Endothelial cell of umbilical vein (primary cell): ENCODE results near the gene DNAJC16. TPM values are rescaled to one million over a fixed set of nuclear protein-coding genes. Genes with fewer than 3 reads are reported as not detected.
"Not testable (repeated sequence)": the region's sequence is repeated elsewhere in the genome, so short reads cannot be mapped to it uniquely, and the experiment has no call there.

Experiments used
- BruUV-seq: library from RNA; stranded (reverse); fragments of 400-500 nt; replicated peaks from 2 replicates; lab custom pipeline; 2021; lab: Mats Ljungman, UMichigan
- CTCF ChIA-PET: fragments of 300-600, 350-600 bp; sonication (Branson Sonifier 250); formaldehyde crosslinking; loops from one replicate; lab custom pipeline; 2021; ENCODE audit warnings: antibody characterized with exemption, inconsistent platforms; lab: Charles Lee
- POLR2A ChIA-PET: fragments of 300-600, 350-600 bp; sonication (Branson Sonifier 250); formaldehyde crosslinking; loops from one replicate; lab custom pipeline; 2021; ENCODE audit warnings: antibody characterized with exemption, inconsistent platforms; lab: Charles Lee
- DNase-seq: peaks from one replicate; pipeline ENCODE4 v3.0.0-alpha.2; 2011; ENCODE audit warnings: low read depth, low spot score
- FAIRE-seq: peaks from 2 replicates; lab custom pipeline; 2011; peaks lifted over from hg19 to GRCh38; lab: Jason Lieb, UNC
- H2AFZ ChIP-seq: 2 replicates; pipeline ENCODE4 v1.6.0; 2012; ENCODE audit warnings: low read depth, low read length, control low read depth, inconsistent platforms
- H3K27ac ChIP-seq: 2 replicates; pipeline ENCODE4 v1.5.1; 2011; ENCODE audit warnings: low read depth, mild to moderate bottlenecking, control low read depth, low read length, moderate library complexity; ENCODE audit not compliant: insufficient read depth
- H3K27me3 ChIP-seq, 2 experiments: 2 replicates each; pipeline versions ENCODE4 v1.6.0 to v1.6.1; 2011; ENCODE audit warnings: low read length in 2 of 2, mixed read lengths in 1 of 2; ENCODE audit not compliant: control insufficient read depth in 2 of 2, insufficient read depth in 2 of 2
- H3K36me3 ChIP-seq, 2 experiments: 2 replicates in 1 of 2; 3 replicates in 1 of 2; pipeline ENCODE4 v1.5.1; 2011; ENCODE audit warnings: low read length in 2 of 2, mild to moderate bottlenecking in 1 of 2, moderate library complexity in 1 of 2; ENCODE audit not compliant: control insufficient read depth in 2 of 2, insufficient read depth in 2 of 2; ENCODE audit errors: extremely low read depth in 1 of 2
- H3K4me1 ChIP-seq: 3 replicates; pipeline ENCODE4 v1.5.1; 2011; ENCODE audit warnings: mild to moderate bottlenecking, low read length; ENCODE audit not compliant: control insufficient read depth, insufficient read depth; ENCODE audit errors: extremely low read depth
- H3K4me2 ChIP-seq: 2 replicates; pipeline ENCODE4 v1.6.1; 2011; ENCODE audit warnings: low read length, control low read depth, mixed read lengths; ENCODE audit not compliant: insufficient read depth
- H3K4me3 ChIP-seq, 3 experiments: fragments of 200-600 bp in 1 of 3; sonication (generic), shearing (Covaris generic) in 1 of 3; replicated peaks in 1 of 3; 2 replicates each; pipeline ENCODE4 v1.5.1; 2011 to 2016; ENCODE audit warnings: control low read depth in 3 of 3, low read length in 3 of 3, mild to moderate bottlenecking in 2 of 3, inconsistent platforms in 1 of 3, low read depth in 1 of 3, moderate library complexity in 1 of 3; ENCODE audit not compliant: insufficient read depth in 1 of 3
- H3K79me2 ChIP-seq: 2 replicates; pipeline ENCODE4 v1.6.0; 2012; ENCODE audit warnings: low read length, inconsistent platforms; ENCODE audit not compliant: control insufficient read depth, insufficient read depth
- H3K9ac ChIP-seq: replicated peaks from 2 replicates; pipeline ENCODE3; 2011; ENCODE audit warnings: low read length, control low read depth; ENCODE audit not compliant: insufficient read depth; ENCODE audit errors: extremely low read depth
- H3K9me1 ChIP-seq: replicated peaks from 3 replicates; pipeline ENCODE4 v1.6.0; 2011; ENCODE audit warnings: mild to moderate bottlenecking, low read length; ENCODE audit not compliant: control insufficient read depth, insufficient read depth; ENCODE audit errors: extremely low read depth
- H3K9me3 ChIP-seq: replicated peaks from 2 replicates; pipeline ENCODE4 v1.5.1; 2012; ENCODE audit warnings: low read length, inconsistent platforms; ENCODE audit not compliant: control insufficient read depth, insufficient read depth
- H4K20me1 ChIP-seq: replicated peaks from 2 replicates; pipeline ENCODE3; 2011; ENCODE audit warnings: mild to moderate bottlenecking, low read length; ENCODE audit not compliant: control insufficient read depth, insufficient read depth; ENCODE audit errors: extremely low read depth
- CTCF ChIP-seq, 2 donors: IDR thresholded peaks; 1 replicate in 1 of 2; 2 replicates in 1 of 2; pipeline ENCODE4 v1.5.1; 2011; ENCODE audit warnings: low read length in 2 of 2, mild to moderate bottlenecking in 2 of 2, moderate library complexity in 2 of 2, control low read depth in 1 of 2, inconsistent platforms in 1 of 2, low read depth in 1 of 2; ENCODE audit not compliant: insufficient read depth in 1 of 2; ENCODE audit errors: extremely low read depth in 1 of 2
- EZH2 ChIP-seq: IDR thresholded peaks from 2 replicates; pipeline ENCODE4 v1.6.1; 2012; ENCODE audit warnings: borderline replicate concordance, low read depth, mild to moderate bottlenecking, moderate library complexity, low read length, inconsistent platforms; ENCODE audit not compliant: severe bottlenecking
- FOS ChIP-seq: IDR thresholded peaks from 2 replicates; pipeline ENCODE4 v1.6.1; 2011; ENCODE audit warnings: mild to moderate bottlenecking, low read length, moderate library complexity, borderline replicate concordance; ENCODE audit not compliant: insufficient read depth
- GATA2 ChIP-seq: IDR thresholded peaks from 2 replicates; pipeline ENCODE4 v1.7.0; 2011; ENCODE audit warnings: low read depth, mild to moderate bottlenecking, moderate library complexity, mixed read lengths, low read length; ENCODE audit not compliant: insufficient read length, insufficient read depth
- JUN ChIP-seq: IDR thresholded peaks from 2 replicates; pipeline ENCODE4 v1.6.1; 2011; ENCODE audit warnings: borderline replicate concordance, low read depth; ENCODE audit not compliant: insufficient read length, insufficient read depth
- MAX ChIP-seq: IDR thresholded peaks from 2 replicates; pipeline ENCODE4 v1.6.1; 2011; ENCODE audit not compliant: insufficient read depth, insufficient read length
- MYC ChIP-seq: IDR thresholded peaks from one replicate; pipeline ENCODE4 v1.6.1; 2011; ENCODE audit warnings: mild to moderate bottlenecking, low read depth, low read length
- POLR2A ChIP-seq: IDR thresholded peaks from 2 replicates; pipeline ENCODE4 v1.6.1; 2012; ENCODE audit warnings: low read depth, mild to moderate bottlenecking, control low read depth, low read length
- POLR2AphosphoS5 ChIP-seq: IDR thresholded peaks from 2 replicates; pipeline ENCODE4 v1.6.1; 2012; ENCODE audit warnings: low read depth, mild to moderate bottlenecking, control low read depth, low read length, moderate library complexity; ENCODE audit not compliant: insufficient read depth
- dilution Hi-C: fragments of 300-500 bp; cut with MboI; formaldehyde crosslinking; loops from one replicate; pipeline ENCODE4 v1.15.0; 2019; ENCODE audit warnings: low sequenced_read_pairs; ENCODE audit not compliant: extremely low pct_ligation_motif_present
- intact Hi-C: fragments of 100-400 bp; cut with micrococcal nuclease; formaldehyde crosslinking; loops from one replicate; pipeline ENCODE4 v1.10.0; 2022
- polyA plus RNA-seq, 4 experiments: library from polyadenylated mRNA; depleted of rRNA in 3 of 4; stranded (reverse) in 3 of 4; unstranded in 1 of 4; fragments of >200 nt; gene quantifications; 2 replicates each; pipeline versions ENCODE4 v1.2.1 to v1.2.3, GENCODE V29; 2011 to 2012; ENCODE audit warnings: missing spikeins in 1 of 4
- total RNA-seq: library from RNA; stranded (reverse); gene quantifications from 2 replicates; pipeline ENCODE4 v1.2.3, GENCODE V29; 2021

The DNAJC16 gene
- total and polyA plus RNA-seq, 2 donors (not counting 3 experiments of a cell fraction or from before 2014, with no cell fraction given), result 8.0 to 21.4 TPM

GRCh38 chr1:15489052-15489736 is 37.5 kb upstream of the DNAJC16 start:
- CTCF ChIA-PET, result no interaction called here
- no TSS peak for BruUV-seq
- no peaks in the 10 kb centered on the region for H3K9me1 ChIP-seq

GRCh38 chr1:15491010-15491409 is 35.6 kb upstream of the DNAJC16 start:
- H3K9me1 ChIP-seq, H3K9ac ChIP-seq, POLR2A ChIA-PET, H3K36me3 ChIP-seq, H3K27me3 ChIP-seq, H3K4me2 ChIP-seq, BruUV-seq, H3K79me2 ChIP-seq, H3K27ac ChIP-seq, H3K4me1 ChIP-seq, dilution Hi-C loops, H4K20me1 ChIP-seq, H3K9me3 ChIP-seq, H3K4me3 ChIP-seq, intact Hi-C loops, H2AFZ ChIP-seq, DNase-seq: not testable (repeated sequence)
- CTCF ChIA-PET, result interaction anchor here (0.6 kb wide), 1 partner anchor 26 kb away, joined by 5 read pairs; no protein-coding TSS in a partner anchor
- FAIRE-seq, result peak; percentile 69

More at GRCh38 chr1:15489052-15489736, 37.5 kb upstream of the DNAJC16 start:
- peaks cover 0 to 3% of the 10 kb centered on the region in 2 experiments for H3K36me3 ChIP-seq
- H4K20me1 ChIP-seq, result no peaks in the 10 kb centered on the region
- H3K4me3 ChIP-seq, result no peak overlapping the region
- dilution Hi-C loops, result no loop called here
- H3K79me2 ChIP-seq, result no peaks in the 10 kb centered on the region
- H3K9me3 ChIP-seq, result no peaks in the 10 kb centered on the region
- FAIRE-seq (no peak), DNase-seq (no peak)
- TF ChIP-seq JUN, result no peak
- no peak for TF ChIP-seq MYC
- TF ChIP-seq CTCF (IDR thresholded peaks at IDR 0.05; ENCODE audit: extremely low read depth in 1 of 2, insufficient read depth in 1 of 2, low read depth in 1 of 2, low read length in 2 of 2), result no peak
- TF ChIP-seq FOS, result no peak
- no peak for TF ChIP-seq GATA2
- no peak for TF ChIP-seq POLR2AphosphoS5
- no peak for TF ChIP-seq EZH2
- no peak for TF ChIP-seq MAX
- TF ChIP-seq POLR2A, result no peak
- H3K9ac ChIP-seq, result no peak overlapping the region
- no peak overlapping the region for H2AFZ ChIP-seq
- H3K4me1 ChIP-seq, result peaks cover 7% of the 10 kb centered on the region
- POLR2A ChIA-PET, result no interaction called here
- no peak overlapping the region for H3K4me2 ChIP-seq
- H3K27me3 ChIP-seq, result no peaks in the 10 kb centered on the region
- intact Hi-C loops, result no loop called here
- no peak overlapping the region for H3K27ac ChIP-seq
